Mucosa of rectum (tissue), 2 donors: ENCODE results near the gene PLXNA2.
A peak's percentile ranks its signal among the peaks of the same experiment; 100 is the strongest.

ENCODE experiments used
- H3K27ac ChIP-seq, 2 donors: one replicate each; pipeline ENCODE4 v1.7.0; 2013; ENCODE audit warnings: inconsistent platforms in 2 of 2, low read depth in 2 of 2, low read length in 2 of 2
- H3K27me3 ChIP-seq, 2 donors: one replicate each; pipeline ENCODE4 v1.7.0; 2013; ENCODE audit warnings: low read length in 2 of 2; ENCODE audit not compliant: control insufficient read depth in 2 of 2, insufficient read depth in 2 of 2
- H3K36me3 ChIP-seq, 2 donors: one replicate each; pipeline ENCODE4 v1.7.0; 2013; ENCODE audit warnings: low read length in 2 of 2; ENCODE audit not compliant: control insufficient read depth in 2 of 2, insufficient read depth in 2 of 2
- H3K4me1 ChIP-seq, 2 donors: one replicate each; pipeline ENCODE4 v1.7.0; 2013; ENCODE audit warnings: low read length in 2 of 2, mild to moderate bottlenecking in 1 of 2; ENCODE audit not compliant: control insufficient read depth in 2 of 2, insufficient read depth in 2 of 2
- H3K4me3 ChIP-seq, 2 donors: one replicate each; pipeline ENCODE4 v1.7.0; 2013; ENCODE audit warnings: low read length in 2 of 2
- H3K9ac ChIP-seq, 2 donors: one replicate each; pipeline ENCODE4 v1.7.0; 2013; ENCODE audit warnings: low read length in 2 of 2, low read depth in 1 of 2, mild to moderate bottlenecking in 1 of 2
- H3K9me3 ChIP-seq, 2 donors: one replicate each; pipeline ENCODE4 v1.7.0; 2013; ENCODE audit warnings: low read length in 2 of 2; ENCODE audit not compliant: control insufficient read depth in 2 of 2
- donor health status: healthy.
- donor health status: Normal muscosa, but diverticular disease.

Gene PLXNA2

GRCh38 chr1:208216806-208217205 is 27.4 kb downstream of the PLXNA2 start:
- peaks cover 24 to 35% of the 10 kb centered on the region in 2 donors for H3K36me3 ChIP-seq
- no peak overlapping the region for H3K4me3 ChIP-seq
- H3K27ac ChIP-seq = no peak overlapping the region
- no peaks in the 10 kb centered on the region for H3K27me3 ChIP-seq
- H3K4me1 ChIP-seq = no peaks in the 10 kb centered on the region
- no peak overlapping the region for H3K9ac ChIP-seq
- H3K9me3 ChIP-seq = no peaks in the 10 kb centered on the region

GRCh38 chr1:208216062-208216461 is 28.1 kb downstream of the PLXNA2 start:
- H3K27ac ChIP-seq = no peak overlapping the region
- peaks cover 24 to 37% of the 10 kb centered on the region in 2 donors for H3K36me3 ChIP-seq
- H3K27me3 ChIP-seq = no peaks in the 10 kb centered on the region
- H3K4me1 ChIP-seq = no peaks in the 10 kb centered on the region
- no peak overlapping the region for H3K4me3 ChIP-seq
- no peak overlapping the region for H3K9ac ChIP-seq
- H3K9me3 ChIP-seq = no peaks in the 10 kb centered on the region

DNA sequence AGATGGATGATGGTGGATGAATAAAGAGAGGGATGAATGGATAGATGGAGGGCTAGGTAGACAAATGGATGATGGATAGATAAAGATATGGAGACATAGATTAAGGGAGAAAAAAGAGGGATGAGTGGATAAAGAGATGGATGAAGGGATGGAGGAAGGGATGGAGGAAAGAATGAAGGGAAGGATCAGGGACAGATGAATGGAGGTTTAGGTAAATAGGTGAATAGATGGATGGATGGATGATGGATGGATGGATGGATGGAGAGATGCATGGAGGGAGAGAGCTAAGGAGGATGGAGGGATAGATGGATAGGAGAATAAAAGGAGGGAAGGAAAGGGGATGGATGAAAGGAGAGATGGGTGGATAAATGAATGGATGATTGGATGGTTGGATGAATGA is 28.8 kb downstream of the PLXNA2 start:
- Histone ChIP-seq H3K36me3 (peaks cover 26 to 39% of the 10 kb centered on the region in 2 donors), H3K9me3 (no peaks in the 10 kb centered on the region), H3K27ac (no peak overlapping the region), H3K4me1 (no peaks in the 10 kb centered on the region), H3K27me3 (no peaks in the 10 kb centered on the region), H3K9ac (no peak overlapping the region), H3K4me3 (no peak overlapping the region)

DNA sequence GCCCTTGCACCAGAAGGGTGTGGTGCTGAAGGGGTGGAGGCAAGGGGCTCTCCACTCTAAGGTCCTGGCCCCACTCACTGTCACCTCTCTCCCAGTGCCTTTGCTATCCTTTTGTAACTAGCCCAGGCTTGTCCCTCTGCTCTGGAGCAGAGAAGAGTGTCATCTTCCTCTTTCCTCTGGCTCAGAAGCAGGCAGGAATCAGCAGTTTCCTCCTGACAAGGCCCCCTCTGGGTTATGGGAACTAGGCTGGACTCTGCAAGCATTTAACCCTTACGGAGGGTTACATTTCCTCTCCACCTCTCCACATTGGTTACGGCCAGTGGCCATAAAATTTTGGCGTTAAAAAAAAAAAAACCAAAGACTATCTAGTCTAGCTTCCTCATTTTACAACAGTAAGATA is 30.4 kb downstream of the PLXNA2 start:
- Histone ChIP-seq H3K27ac (no peak overlapping the region), H3K9me3 (no peaks in the 10 kb centered on the region), H3K4me1 (no peaks in the 10 kb centered on the region), H3K4me3 (no peak overlapping the region), H3K27me3 (no peaks in the 10 kb centered on the region), H3K9ac (no peak overlapping the region), H3K36me3 (peaks cover 31 to 43% of the 10 kb centered on the region in 2 donors)

GRCh38 chr1:208212893-208213292 is 31.3 kb downstream of the PLXNA2 start:
- H3K9me3 ChIP-seq = no peaks in the 10 kb centered on the region
- no peak overlapping the region for H3K9ac ChIP-seq
- H3K36me3 ChIP-seq = peaks cover 31 to 43% of the 10 kb centered on the region in 2 donors
- H3K4me1 ChIP-seq = peaks cover 0 to 4% of the 10 kb centered on the region in 2 donors
- H3K27me3 ChIP-seq = no peaks in the 10 kb centered on the region
- H3K4me3 ChIP-seq = no peak overlapping the region
- no peak overlapping the region for H3K27ac ChIP-seq

- Histone ChIP-seq H3K9me3 (no peaks in the 10 kb centered on the region), H3K27me3 (no peaks in the 10 kb centered on the region), H3K36me3 (peaks cover 33 to 37% of the 10 kb centered on the region in 2 donors), H3K4me3 (no peak overlapping the region), H3K9ac (no peak overlapping the region), H3K27ac (no peak overlapping the region), H3K4me1 (peaks cover 0 to 8% of the 10 kb centered on the region in 2 donors)
These were observed 32.0 kb downstream of the PLXNA2 start for GRCh38 chr1:208211921-208212843.

DNA sequence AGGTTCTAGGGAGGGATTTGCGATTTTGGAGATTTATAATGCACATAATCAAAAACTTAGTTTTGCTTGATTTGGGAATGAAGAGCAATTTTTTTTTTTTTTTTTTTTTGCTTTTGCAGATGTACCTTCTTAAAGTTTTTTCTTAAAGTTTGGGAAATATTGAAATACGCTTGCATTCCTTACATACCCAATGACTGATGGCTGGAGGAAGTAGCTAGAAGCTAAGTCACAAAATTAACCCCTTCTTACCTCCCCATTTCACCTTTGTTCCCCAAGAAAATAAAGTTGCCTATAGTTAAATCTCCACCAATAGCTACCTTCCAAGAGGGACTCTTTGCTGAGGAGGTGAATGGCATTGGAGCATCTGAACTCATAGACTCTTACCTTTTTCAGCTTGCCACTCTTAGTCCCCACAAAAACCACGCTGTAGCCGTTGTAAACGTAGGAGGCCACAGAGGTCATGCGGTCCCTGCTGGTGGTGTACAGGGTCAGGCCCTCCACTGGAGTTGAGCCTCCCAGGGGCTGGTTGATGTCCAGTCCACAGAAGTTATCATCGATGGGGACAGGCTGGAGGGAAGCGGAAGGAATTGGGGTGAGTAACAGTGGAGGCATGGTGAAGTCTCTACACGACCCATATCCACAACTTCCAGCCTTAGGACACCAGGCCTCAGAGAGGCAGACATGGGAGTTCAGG is 34.1 kb downstream of the PLXNA2 start:
- H3K4me1 ChIP-seq = peaks cover 8 to 21% of the 10 kb centered on the region in 2 donors
- H3K36me3 ChIP-seq = peaks cover 14 to 20% of the 10 kb centered on the region in 2 donors
- no peaks in the 10 kb centered on the region for H3K27me3 ChIP-seq
- no peak overlapping the region for H3K27ac ChIP-seq
- H3K9ac ChIP-seq = no peak overlapping the region
- no peaks in the 10 kb centered on the region for H3K9me3 ChIP-seq
- H3K4me3 ChIP-seq = no peak overlapping the region

DNA sequence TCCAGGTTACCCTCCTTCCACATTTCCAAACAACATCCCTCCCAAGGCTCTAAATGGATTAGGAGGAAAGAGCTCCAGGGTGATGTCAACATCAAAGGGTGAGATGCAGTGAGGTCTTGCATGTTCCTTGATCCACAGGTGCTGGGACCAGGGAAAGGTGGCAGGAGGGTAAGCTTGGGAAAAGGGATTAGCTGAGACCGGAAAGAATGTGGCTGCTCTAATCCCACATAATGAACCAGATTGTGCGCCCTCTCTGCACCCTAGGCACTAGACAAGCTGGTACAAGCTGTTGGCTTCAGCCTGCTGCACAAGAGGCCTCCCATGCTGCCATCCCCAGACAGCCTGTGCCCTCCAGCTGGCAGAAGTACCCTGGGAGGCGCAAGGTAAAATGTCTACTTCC is 34.9 kb downstream of the PLXNA2 start:
- no peaks in the 10 kb centered on the region for H3K9me3 ChIP-seq
- no peak overlapping the region for H3K9ac ChIP-seq
- peaks cover 11 to 20% of the 10 kb centered on the region in 2 donors for H3K36me3 ChIP-seq
- H3K4me3 ChIP-seq = no peak overlapping the region
- peaks cover 15 to 29% of the 10 kb centered on the region in 2 donors for H3K4me1 ChIP-seq
- H3K27me3 ChIP-seq = no peaks in the 10 kb centered on the region
- no peak overlapping the region for H3K27ac ChIP-seq

- H3K9ac ChIP-seq = no peak overlapping the region
- peak overlapping the region in 1 of 2 donors; percentile 35 for H3K27ac ChIP-seq
- peaks cover 11 to 20% of the 10 kb centered on the region in 2 donors for H3K36me3 ChIP-seq
- peaks cover 25 to 41% of the 10 kb centered on the region in 2 donors for H3K4me1 ChIP-seq
- no peaks in the 10 kb centered on the region for H3K27me3 ChIP-seq
- no peak overlapping the region for H3K4me3 ChIP-seq
- H3K9me3 ChIP-seq = no peaks in the 10 kb centered on the region
These were observed 36.1 kb downstream of the PLXNA2 start for GRCh38 chr1:208208132-208208487.
